Thyroid gland (tissue), 4 donors: ENCODE results near the gene CNTN1.

ENCODE experiments used
- POLR2A ChIP-seq, 2 donors: fragments of 450-650 bp; IDR thresholded peaks; one replicate each; pipeline ENCODE4 v1.6.1; 2017; ENCODE audit warnings: antibody characterized with exemption in 2 of 2, mild to moderate bottlenecking in 2 of 2, moderate library complexity in 1 of 2
- TF ChIP-seq, protein P1 (sequence below), 6 experiments: fragments of 200-600 bp in 3 of 6; fragments of 450-650 bp in 3 of 6; sonication (generic) in 3 of 6; IDR thresholded peaks; one replicate each; pipeline ENCODE4 v1.5.1; 2016 to 2019; ENCODE audit warnings: antibody characterized with exemption in 6 of 6, mild to moderate bottlenecking in 2 of 6, inconsistent platforms in 1 of 6, moderate library complexity in 1 of 6

- TF ChIP-seq, protein P1, sequence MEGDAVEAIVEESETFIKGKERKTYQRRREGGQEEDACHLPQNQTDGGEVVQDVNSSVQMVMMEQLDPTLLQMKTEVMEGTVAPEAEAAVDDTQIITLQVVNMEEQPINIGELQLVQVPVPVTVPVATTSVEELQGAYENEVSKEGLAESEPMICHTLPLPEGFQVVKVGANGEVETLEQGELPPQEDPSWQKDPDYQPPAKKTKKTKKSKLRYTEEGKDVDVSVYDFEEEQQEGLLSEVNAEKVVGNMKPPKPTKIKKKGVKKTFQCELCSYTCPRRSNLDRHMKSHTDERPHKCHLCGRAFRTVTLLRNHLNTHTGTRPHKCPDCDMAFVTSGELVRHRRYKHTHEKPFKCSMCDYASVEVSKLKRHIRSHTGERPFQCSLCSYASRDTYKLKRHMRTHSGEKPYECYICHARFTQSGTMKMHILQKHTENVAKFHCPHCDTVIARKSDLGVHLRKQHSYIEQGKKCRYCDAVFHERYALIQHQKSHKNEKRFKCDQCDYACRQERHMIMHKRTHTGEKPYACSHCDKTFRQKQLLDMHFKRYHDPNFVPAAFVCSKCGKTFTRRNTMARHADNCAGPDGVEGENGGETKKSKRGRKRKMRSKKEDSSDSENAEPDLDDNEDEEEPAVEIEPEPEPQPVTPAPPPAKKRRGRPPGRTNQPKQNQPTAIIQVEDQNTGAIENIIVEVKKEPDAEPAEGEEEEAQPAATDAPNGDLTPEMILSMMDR (IDR thresholded peaks at IDR 0.05): no peak
- no peak for TF ChIP-seq POLR2A (IDR thresholded peaks at IDR 0.05)
These were observed 68.6 kb downstream of the CNTN1 start for GRCh38 chr12:40760821-40761220.
